HUES6 (cell line): Measurements from ENCODE around the gene PRR19.

Source experiments
- H3K27ac ChIP-seq: 2 replicates; pipeline ENCODE4 v1.7.0; 2013; ENCODE audit warnings: low read depth, mild to moderate bottlenecking, low read length, inconsistent platforms
- H3K27me3 ChIP-seq: 2 replicates; pipeline ENCODE4 v1.6.1; 2013; ENCODE audit warnings: low read length; ENCODE audit not compliant: control insufficient read depth, insufficient read depth
- H3K36me3 ChIP-seq: 2 replicates; pipeline ENCODE4 v1.6.1; 2013; ENCODE audit warnings: low read length; ENCODE audit not compliant: control insufficient read depth, insufficient read depth
- H3K4me1 ChIP-seq: 2 replicates; pipeline ENCODE4 v1.6.1; 2013; ENCODE audit warnings: low read length; ENCODE audit not compliant: control insufficient read depth, insufficient read depth
- H3K4me3 ChIP-seq: 2 replicates; pipeline ENCODE4 v1.5.1; 2013; ENCODE audit warnings: low read depth, low read length
- H3K9ac ChIP-seq: one replicate; pipeline ENCODE4 v1.6.1; 2013; ENCODE audit warnings: mild to moderate bottlenecking, low read length
- H3K9me3 ChIP-seq: 2 replicates; pipeline ENCODE4 v1.6.1; 2013; ENCODE audit warnings: low read depth, low read length; ENCODE audit not compliant: control insufficient read depth, insufficient read depth

The PRR19 gene

DNA sequence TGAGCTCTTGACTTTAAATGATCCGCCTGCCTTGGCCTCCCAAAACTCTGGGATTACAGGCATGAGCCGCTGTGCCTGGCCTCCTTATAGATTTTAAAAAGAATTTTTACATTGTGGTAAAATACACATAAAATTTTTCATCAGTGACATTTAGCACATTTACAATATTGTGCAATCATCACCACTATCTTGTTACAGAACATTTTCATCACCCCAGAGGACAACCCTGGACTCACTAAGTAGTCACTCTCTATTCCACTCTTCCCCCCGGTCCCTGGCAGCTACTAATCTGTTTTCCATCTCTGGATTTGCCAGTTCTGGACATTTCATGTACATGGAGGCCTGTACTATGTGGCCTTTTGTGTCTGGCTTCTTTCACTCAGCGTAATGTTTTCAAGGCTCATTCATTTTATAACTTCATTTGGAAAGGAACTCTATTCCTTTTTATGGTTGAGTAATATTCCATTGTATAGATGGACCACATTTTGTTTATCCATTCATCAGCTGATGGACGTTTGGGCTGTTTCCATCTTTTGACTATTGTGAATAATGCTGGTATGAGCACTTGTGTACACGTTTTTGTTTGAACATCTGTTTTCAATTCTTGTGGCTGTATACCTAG, 43.4 kb downstream of the PRR19 start:
- H3K27ac ChIP-seq: no peak overlapping the region
- no peak overlapping the region for H3K4me3 ChIP-seq
- H3K9ac ChIP-seq: no peak overlapping the region
- no peaks in the 10 kb centered on the region for H3K9me3 ChIP-seq
- H3K4me1 ChIP-seq: no peaks in the 10 kb centered on the region
- H3K36me3 ChIP-seq: peaks cover 30% of the 10 kb centered on the region
- no peaks in the 10 kb centered on the region for H3K27me3 ChIP-seq

DNA sequence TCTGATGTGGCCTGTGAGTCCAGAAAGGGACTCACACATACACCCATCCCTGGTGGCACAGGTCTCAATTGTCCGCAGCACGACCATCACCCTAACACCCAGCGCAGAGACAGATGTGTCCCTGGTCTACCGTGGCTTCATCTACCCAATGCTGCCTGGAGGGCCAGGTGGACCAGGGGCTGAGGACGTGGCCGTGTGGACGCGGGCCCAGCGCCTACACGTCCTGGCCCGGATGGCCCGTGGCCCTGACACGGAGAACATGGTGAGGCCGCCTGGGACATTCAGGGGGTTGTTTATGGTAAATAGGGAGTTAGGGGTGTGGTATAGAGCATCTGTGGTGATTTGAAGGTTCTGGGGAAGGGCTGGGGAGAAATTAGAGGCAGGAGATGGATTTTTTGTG, 46.3 kb downstream of the PRR19 start:
- Histone ChIP-seq H3K36me3 (peaks cover 46% of the 10 kb centered on the region), H3K4me3 (no peak overlapping the region), H3K9ac (no peak overlapping the region), H3K27me3 (no peaks in the 10 kb centered on the region), H3K4me1 (no peaks in the 10 kb centered on the region), H3K27ac (no peak overlapping the region), H3K9me3 (no peaks in the 10 kb centered on the region)

DNA sequence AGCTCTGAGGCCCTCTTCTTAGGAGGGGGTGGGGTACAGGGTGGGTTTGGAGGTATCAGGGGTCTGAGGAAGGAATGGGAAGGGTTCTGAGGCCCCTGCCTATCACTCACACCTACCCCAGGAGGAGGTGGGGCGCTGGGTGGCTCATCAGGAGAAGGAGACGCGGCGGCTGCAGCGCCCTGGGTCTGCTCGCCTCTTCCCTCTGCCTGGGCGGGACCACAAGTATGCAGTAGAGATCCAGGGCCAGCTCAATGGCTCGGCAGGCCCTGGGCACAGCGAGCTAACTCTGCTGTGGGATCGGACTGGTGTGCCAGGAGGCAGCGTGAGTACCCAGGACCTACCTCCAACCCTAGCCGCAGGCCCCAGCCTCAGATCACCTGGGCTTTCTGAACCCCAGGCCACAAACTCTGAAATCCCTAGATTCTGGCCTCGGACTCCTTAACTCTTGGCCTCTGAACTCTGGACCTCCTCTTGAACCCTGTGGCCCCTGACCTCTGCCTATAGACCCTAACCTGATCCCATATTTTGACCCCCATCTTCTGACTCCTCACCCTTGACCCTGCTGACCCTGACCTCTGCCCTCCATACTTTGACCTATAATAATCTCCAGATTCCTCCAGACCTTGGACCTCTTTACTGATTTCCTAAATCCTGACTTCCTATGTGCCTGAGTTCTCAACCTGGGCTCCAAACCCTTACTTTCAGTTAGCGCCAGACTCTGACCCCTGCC, 47.6 kb downstream of the PRR19 start:
- Histone ChIP-seq H3K4me1 (no peaks in the 10 kb centered on the region), H3K9ac (no peak overlapping the region), H3K4me3 (no peak overlapping the region), H3K27me3 (no peaks in the 10 kb centered on the region), H3K36me3 (peaks cover 45% of the 10 kb centered on the region), H3K9me3 (no peaks in the 10 kb centered on the region), H3K27ac (no peak overlapping the region)

- H3K4me1 ChIP-seq: no peaks in the 10 kb centered on the region
- H3K9me3 ChIP-seq: no peaks in the 10 kb centered on the region
- H3K36me3 ChIP-seq: peaks cover 44% of the 10 kb centered on the region
- H3K27ac ChIP-seq: no peak overlapping the region
- H3K27me3 ChIP-seq: no peaks in the 10 kb centered on the region
- no peak overlapping the region for H3K9ac ChIP-seq
- no peak overlapping the region for H3K4me3 ChIP-seq
Observed at GRCh38 chr19:42350417-42350816, 48.5 kb downstream of the PRR19 start.

GRCh38 chr19:42351079-42351735, 49.3 kb downstream of the PRR19 start:
- no peaks in the 10 kb centered on the region for H3K4me1 ChIP-seq

GRCh38 chr19:42352301-42353259, 50.6 kb downstream of the PRR19 start:
- Histone ChIP-seq H3K9ac (no peak overlapping the region), H3K9me3 (no peaks in the 10 kb centered on the region), H3K36me3 (peaks cover 62% of the 10 kb centered on the region), H3K27ac (no peak overlapping the region), H3K4me1 (no peaks in the 10 kb centered on the region), H3K4me3 (no peak overlapping the region), H3K27me3 (no peaks in the 10 kb centered on the region)

More at GRCh38 chr19:42351079-42351735, 49.3 kb downstream of the PRR19 start:
- Histone ChIP-seq H3K9ac (no peak overlapping the region), H3K36me3 (peaks cover 48% of the 10 kb centered on the region), H3K9me3 (no peaks in the 10 kb centered on the region), H3K4me3 (no peak overlapping the region), H3K27me3 (no peaks in the 10 kb centered on the region), H3K27ac (no peak overlapping the region)

GRCh38 chr19:42353341-42354015, 51.5 kb downstream of the PRR19 start:
- Histone ChIP-seq H3K27me3 (no peaks in the 10 kb centered on the region), H3K27ac (no peak overlapping the region), H3K9ac (no peak overlapping the region), H3K4me1 (no peaks in the 10 kb centered on the region), H3K4me3 (no peak overlapping the region), H3K36me3 (peaks cover 64% of the 10 kb centered on the region), H3K9me3 (no peaks in the 10 kb centered on the region)

DNA sequence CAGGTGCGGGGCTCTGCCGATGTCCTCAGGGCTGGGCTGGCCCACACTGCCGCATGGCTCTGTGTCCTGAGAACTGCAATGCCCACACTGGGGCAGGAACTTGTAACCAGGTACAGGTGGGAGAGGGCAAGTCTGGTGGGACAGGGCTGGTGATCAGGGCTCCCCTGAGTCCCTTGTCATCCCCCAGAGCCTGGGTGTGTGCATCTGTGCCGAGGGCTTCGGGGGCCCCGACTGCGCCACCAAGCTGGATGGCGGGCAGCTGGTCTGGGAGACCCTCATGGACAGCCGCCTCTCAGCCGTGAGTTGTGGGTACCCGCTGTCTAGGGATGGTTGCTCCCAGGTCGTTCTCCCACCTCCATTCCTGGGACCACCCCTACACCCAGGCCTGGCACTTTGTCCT, 54.0 kb downstream of the PRR19 start:
- Histone ChIP-seq H3K4me3 (no peak overlapping the region), H3K9me3 (no peaks in the 10 kb centered on the region), H3K4me1 (no peaks in the 10 kb centered on the region), H3K27me3 (no peaks in the 10 kb centered on the region), H3K27ac (no peak overlapping the region), H3K9ac (no peak overlapping the region), H3K36me3 (peaks cover 63% of the 10 kb centered on the region)

- Histone ChIP-seq H3K4me1 (no peaks in the 10 kb centered on the region), H3K36me3 (peaks cover 63% of the 10 kb centered on the region), H3K4me3 (no peak overlapping the region), H3K27ac (no peak overlapping the region), H3K9ac (no peak overlapping the region), H3K9me3 (no peaks in the 10 kb centered on the region), H3K27me3 (no peaks in the 10 kb centered on the region)
Observed at GRCh38 chr19:42356686-42357085, 54.8 kb downstream of the PRR19 start.

GRCh38 chr19:42357290-42357689, 55.4 kb downstream of the PRR19 start:
- Histone ChIP-seq H3K27ac (no peak overlapping the region), H3K9ac (no peak overlapping the region), H3K4me3 (no peak overlapping the region), H3K9me3 (no peaks in the 10 kb centered on the region), H3K36me3 (peaks cover 65% of the 10 kb centered on the region), H3K27me3 (no peaks in the 10 kb centered on the region), H3K4me1 (no peaks in the 10 kb centered on the region)
